Measurements from ENCODE around the gene MUC5AC.

GRCh38 chr11:1192741-1193325, 35.1 kb downstream of the MUC5AC start:
- no peak for TF ChIP-seq CTCF (conservative IDR thresholded peaks at IDR 0.05; ENCODE audit: low read length)
- no peak for TF ChIP-seq EZH2phosphoT487 (IDR thresholded peaks at IDR 0.05; ENCODE audit: borderline replicate concordance, low read depth, low read length)

Data from OCI-LY7 (cell line).